ENCODE data around the gene PRDX5. TPM values are rescaled to one million over a fixed set of nuclear protein-coding genes. Genes with fewer than 3 reads are reported as not detected.
A peak's percentile ranks its signal among the peaks of the same experiment; 100 is the strongest.

Gene PRDX5
- total and polyA plus RNA-seq, 7 donors: 122 to 323 (median 178) TPM

- no peaks in the 10 kb centered on the region for H3K9me3 ChIP-seq
- H3K4me1 ChIP-seq: no peaks in the 10 kb centered on the region
- peaks cover 0 to 9% (median 3%) of the 10 kb centered on the region in 3 donors for H3K27me3 ChIP-seq (ENCODE audit: insufficient read depth in 3 of 3, low read length in 2 of 3)
- H3K4me3 ChIP-seq: no peak overlapping the region
- WGBS, 3 donors: 88 to 95% (median 94%) methylated on average over 10 to 11 of the region's 11 CpGs
- no peak for TF ChIP-seq CTCF (IDR thresholded peaks at IDR 0.05)
- ATAC-seq (no peak), DNase-seq (no peak)
- H3K36me3 ChIP-seq (ENCODE audit: insufficient read depth in 1 of 2, low read depth in 1 of 2): no peaks in the 10 kb centered on the region
- H3K27ac ChIP-seq: no peak overlapping the region
- intact Hi-C loops (cut with DNase I): no loop called here
These were observed 31.5 kb downstream of the PRDX5 start for GRCh38 chr11:64349404-64349803.

- TF ChIP-seq CTCF (IDR thresholded peaks at IDR 0.05): no peak
- H3K36me3 ChIP-seq (ENCODE audit: insufficient read depth in 1 of 2, low read depth in 1 of 2): no peaks in the 10 kb centered on the region
- WGBS, 3 donors: 87 to 95% (median 94%) methylated on average over 14 to 18 of the region's 18 CpGs
- H3K4me1 ChIP-seq: no peaks in the 10 kb centered on the region
- H3K27ac ChIP-seq: no peak overlapping the region
- ATAC-seq (no peak), DNase-seq (no peak)
- intact Hi-C loops (cut with DNase I): no loop called here
- no peak overlapping the region for H3K4me3 ChIP-seq
- peaks cover 0 to 9% (median 3%) of the 10 kb centered on the region in 3 donors for H3K27me3 ChIP-seq (ENCODE audit: insufficient read depth in 3 of 3, low read length in 2 of 3)
- no peaks in the 10 kb centered on the region for H3K9me3 ChIP-seq
These were observed 33.3 kb downstream of the PRDX5 start for GRCh38 chr11:64351136-64351631.

GRCh38 chr11:64352099-64352994 lies 34.4 kb downstream of the PRDX5 start:
- DNase-seq: peak in 1 of 2 donors; percentile 57
- no peak for TF ChIP-seq CTCF (IDR thresholded peaks at IDR 0.05)
- intact Hi-C loops (cut with DNase I): no loop called here
- H3K27ac ChIP-seq: no peak overlapping the region
- no peak overlapping the region for H3K4me3 ChIP-seq
- H3K4me1 ChIP-seq: no peaks in the 10 kb centered on the region
- no peaks in the 10 kb centered on the region for H3K36me3 ChIP-seq (ENCODE audit: insufficient read depth in 1 of 2, low read depth in 1 of 2)
- no peaks in the 10 kb centered on the region for H3K9me3 ChIP-seq
- WGBS, 3 donors: 49 to 62% (median 62%) methylated on average over 28 to 33 of the region's 33 CpGs
- H3K27me3 ChIP-seq (ENCODE audit: insufficient read depth in 3 of 3, low read length in 2 of 3): peaks cover 0 to 9% (median 3%) of the 10 kb centered on the region in 3 donors
- ATAC-seq: no peak

GRCh38 chr11:64352995-64353714 lies 35.2 kb downstream of the PRDX5 start:
- peaks cover 0 to 9% (median 3%) of the 10 kb centered on the region in 3 donors for H3K27me3 ChIP-seq (ENCODE audit: insufficient read depth in 3 of 3, low read length in 2 of 3)
- intact Hi-C loops (cut with DNase I): no loop called here
- H3K27ac ChIP-seq: no peak overlapping the region
- no peaks in the 10 kb centered on the region for H3K36me3 ChIP-seq (ENCODE audit: insufficient read depth in 1 of 2, low read depth in 1 of 2)
- peaks cover under 1% of the 10 kb centered on the region for H3K4me1 ChIP-seq
- no peaks in the 10 kb centered on the region for H3K9me3 ChIP-seq
- 23 to 43% (median 40%) methylated on average over 26 to 34 of the region's 34 CpGs for WGBS, 3 donors
- DNase-seq: no peak
- TF ChIP-seq CTCF (IDR thresholded peaks at IDR 0.05): no peak
- H3K4me3 ChIP-seq: no peak overlapping the region
- no peak for ATAC-seq

All from psoas muscle (tissue), 8 donors.